ENCODE measurements around the gene SPTY2D1. TPM values are rescaled to one million over a fixed set of nuclear protein-coding genes. Genes with fewer than 3 reads are reported as not detected.
"Not testable (repeated sequence)": the region's sequence is repeated elsewhere in the genome, so short reads cannot be mapped to it uniquely, and the experiment has no call there.

SPTY2D1 gene
- total RNA-seq, result 10 to 100 TPM in 3 of 4 donors, 1 to 10 TPM in 1; 8.2 to 18.4 (median 16.4) TPM

DNA sequence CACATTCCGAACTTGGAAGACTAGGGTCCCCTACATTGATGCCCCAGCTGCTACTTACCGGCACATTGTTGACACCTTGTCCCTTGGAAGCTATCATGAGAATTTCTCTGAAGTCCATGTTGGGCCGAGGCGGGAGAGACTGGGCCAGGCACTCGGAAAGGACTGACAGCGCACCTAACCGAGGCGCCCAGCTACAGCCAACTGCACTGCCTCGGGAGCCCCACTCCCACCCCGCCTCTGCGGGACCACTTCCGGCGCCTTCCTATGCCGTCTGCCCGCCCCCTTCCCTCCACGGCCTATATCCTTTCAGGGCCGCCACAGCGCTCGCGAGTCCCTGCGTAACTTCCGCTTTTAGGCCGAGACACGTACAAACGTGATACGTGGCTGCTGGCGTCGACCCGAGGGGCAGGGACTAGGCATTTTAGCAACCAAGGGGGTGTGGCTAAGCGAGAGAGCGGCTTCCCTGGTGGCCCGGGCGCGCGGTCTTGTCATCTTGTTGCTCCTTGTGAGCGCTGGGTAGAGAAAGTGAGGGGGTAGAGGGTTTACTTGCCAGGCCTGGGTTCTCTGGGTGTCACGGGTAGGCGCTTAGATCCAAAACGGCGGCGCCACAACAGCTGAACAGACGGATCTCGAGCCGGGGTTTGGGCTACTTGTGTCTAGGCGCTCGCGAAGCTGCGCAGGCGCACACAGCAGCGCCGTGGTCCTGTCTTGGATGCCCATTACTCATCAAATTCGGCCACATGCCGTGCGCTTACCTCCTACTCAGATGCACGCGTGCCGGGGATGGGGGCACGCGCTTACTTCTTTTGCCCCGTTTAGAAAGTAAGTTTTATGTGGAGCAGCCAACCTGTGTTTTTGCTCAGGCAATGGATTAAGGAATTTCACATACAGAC is at the start of gene SPTY2D1:
SPTY2D1 (minus strand) TSS at position 203 of the 893 bp plus-strand sequence; CDS start at position 118, 85 bp downstream.
- in situ Hi-C loops (cut with MboI; ENCODE audit: low pct_ligation_motif_present in 1 of 4, low pct_unique_long_range_greater_than_20kb in 1 of 4, low sequenced_read_pairs in 3 of 4) (loop anchor here in 3 of 4 donors (5.0 to 25.0 kb wide), 4 partner anchors 68 to 310 kb away; partner anchors contain the start of genes GTF2H1 (in 1 of the 3), HPS5 (in 1 of the 3) and TSG101 (in 1 of the 3)), intact Hi-C loops (cut with DNase I; ENCODE audit: low total_unique reads) (loop anchor here (2.0 kb wide), 1 partner anchor 46 kb away; the partner anchor contains the start of gene UEVLD)
- Histone ChIP-seq H3K4me3 (peak within 1 kb of the TSS; percentile 78 to 99 (median 83)), H3K36me3 (no peaks in the 10 kb centered on the region), H3K27me3 (no peaks in the 10 kb centered on the region), H3K27ac (peak within 1 kb of the TSS; percentile 87 to 93 (median 92)), H3K4me1 (peaks cover 7 to 30% (median 15%) of the 10 kb centered on the region in 4 donors), H3K9me3 (no peaks in the 10 kb centered on the region)
- peak; percentile 99 for DNase-seq
- TF ChIP-seq CTCF (IDR thresholded peaks at IDR 0.05), result no peak
- peak; percentile 94 to 96 (median 94) for TF ChIP-seq POLR2AphosphoS5 (IDR thresholded peaks at IDR 0.05)
- TF ChIP-seq POLR2A (IDR thresholded peaks at IDR 0.05), result peak; percentile 96
- no peak for TF ChIP-seq EP300 (IDR thresholded peaks at IDR 0.05; ENCODE audit: low read depth)
- WGBS, 2 donors (ENCODE audit: low coverage in 1 of 2), result 0% methylated on average over 60 of the region's 60 CpGs; no CpG with 5 or more reads in 1 of the 2 donors

GRCh38 chr11:18682466-18682865 is 48.3 kb upstream of the SPTY2D1 start:
- intact Hi-C loops (cut with DNase I; ENCODE audit: low total_unique reads), result no loop called here
- 92 to 95% methylated on average over 2 to 3 of the region's 3 CpGs for WGBS, 2 donors (ENCODE audit: low coverage in 1 of 2)

GRCh38 chr11:18681949-18682348 is 47.8 kb upstream of the SPTY2D1 start:
- H3K4me3 ChIP-seq; H3K4me1 ChIP-seq; H3K27me3 ChIP-seq; DNase-seq; H3K9me3 ChIP-seq; H3K27ac ChIP-seq; H3K36me3 ChIP-seq; intact Hi-C loops (cut with DNase I; ENCODE audit: low total_unique reads); in situ Hi-C loops (cut with MboI; ENCODE audit: low pct_ligation_motif_present in 1 of 4, low pct_unique_long_range_greater_than_20kb in 1 of 4, low sequenced_read_pairs in 3 of 4): not testable (repeated sequence)
- WGBS, 2 donors (ENCODE audit: low coverage in 1 of 2), result 91% methylated on average over 1 of the region's 1 CpG; no CpG with 5 or more reads in 1 of the 2 donors

More at GRCh38 chr11:18682466-18682865, 48.3 kb upstream of the SPTY2D1 start:
- no peaks in the 10 kb centered on the region for H3K27me3 ChIP-seq
- no peak for DNase-seq
- H3K9me3 ChIP-seq, result no peaks in the 10 kb centered on the region
- no peaks in the 10 kb centered on the region for H3K4me1 ChIP-seq
- no peak overlapping the region for H3K4me3 ChIP-seq
- in situ Hi-C loops (cut with MboI; ENCODE audit: low pct_ligation_motif_present in 1 of 4, low pct_unique_long_range_greater_than_20kb in 1 of 4, low sequenced_read_pairs in 3 of 4), result no loop called here
- no peak overlapping the region for H3K27ac ChIP-seq
- no peak for TF ChIP-seq CTCF (IDR thresholded peaks at IDR 0.05)
- TF ChIP-seq POLR2AphosphoS5 (IDR thresholded peaks at IDR 0.05), result no peak
- no peak for TF ChIP-seq POLR2A (IDR thresholded peaks at IDR 0.05)
- TF ChIP-seq EP300 (IDR thresholded peaks at IDR 0.05; ENCODE audit: low read depth), result no peak
- H3K36me3 ChIP-seq, result no peaks in the 10 kb centered on the region

DNA sequence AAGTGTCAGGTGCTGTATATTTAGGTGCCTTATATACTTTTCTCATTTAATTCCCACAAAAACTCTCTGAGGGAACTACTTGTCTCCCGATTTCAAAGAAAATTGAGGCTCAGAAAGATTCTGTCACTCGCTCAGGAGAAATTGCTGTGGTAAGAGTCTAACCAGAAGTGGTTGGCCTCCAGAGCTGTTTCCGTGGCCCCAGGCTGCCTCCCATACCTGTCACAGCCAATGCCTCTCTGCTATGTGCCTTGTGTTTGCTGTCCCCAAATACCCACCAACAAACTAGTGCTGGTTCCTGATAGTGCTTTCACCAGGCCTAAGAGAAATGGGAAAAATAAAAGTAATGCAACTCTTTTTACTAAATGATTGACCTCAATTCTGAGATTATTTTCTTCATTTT is 43.4 kb upstream of the SPTY2D1 start:
- H3K4me1 ChIP-seq, result no peaks in the 10 kb centered on the region
- H3K9me3 ChIP-seq, result no peaks in the 10 kb centered on the region
- 89% methylated on average over 3 of the region's 3 CpGs; no CpG with 5 or more reads in 1 of the 2 donors for WGBS, 2 donors (ENCODE audit: low coverage in 1 of 2)
- TF ChIP-seq EP300 (IDR thresholded peaks at IDR 0.05; ENCODE audit: low read depth), result no peak
- no peak for TF ChIP-seq POLR2A (IDR thresholded peaks at IDR 0.05)
- no peak for TF ChIP-seq POLR2AphosphoS5 (IDR thresholded peaks at IDR 0.05)
- DNase-seq, result no peak
- H3K27ac ChIP-seq, result no peak overlapping the region
- H3K27me3 ChIP-seq, result no peaks in the 10 kb centered on the region
- no peaks in the 10 kb centered on the region for H3K36me3 ChIP-seq
- intact Hi-C loops (cut with DNase I; ENCODE audit: low total_unique reads), result no loop called here
- no peak overlapping the region for H3K4me3 ChIP-seq
- in situ Hi-C loops (cut with MboI; ENCODE audit: low pct_ligation_motif_present in 1 of 4, low pct_unique_long_range_greater_than_20kb in 1 of 4, low sequenced_read_pairs in 3 of 4), result no loop called here

DNA sequence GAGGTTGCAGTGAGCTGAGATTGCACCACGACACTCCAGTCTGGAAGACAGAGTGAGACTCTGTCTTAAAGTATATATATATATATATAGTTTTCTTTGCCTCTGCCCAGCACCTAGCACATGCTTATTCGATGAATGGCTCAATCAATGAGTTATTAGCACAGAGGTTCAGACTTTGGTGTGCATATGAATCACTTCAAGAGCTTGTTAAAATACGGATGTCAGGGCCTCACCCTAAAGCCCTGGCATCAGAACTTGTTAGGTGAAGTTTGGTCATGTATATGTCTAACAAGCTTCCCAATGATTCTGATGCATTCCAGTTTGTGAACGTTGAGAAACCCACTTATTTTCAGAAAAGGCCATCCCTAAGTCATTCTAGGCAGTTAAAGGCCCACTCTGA is 42.7 kb upstream of the SPTY2D1 start:
- H3K4me3 ChIP-seq, result no peak overlapping the region
- WGBS, 2 donors (ENCODE audit: low coverage in 1 of 2), result 59 to 86% methylated on average over 1 to 4 of the region's 4 CpGs
- TF ChIP-seq EP300 (IDR thresholded peaks at IDR 0.05; ENCODE audit: low read depth), result no peak
- no peak for TF ChIP-seq POLR2AphosphoS5 (IDR thresholded peaks at IDR 0.05)
- no peak for TF ChIP-seq CTCF (IDR thresholded peaks at IDR 0.05)
- no peak for TF ChIP-seq POLR2A (IDR thresholded peaks at IDR 0.05)
- no peaks in the 10 kb centered on the region for H3K27me3 ChIP-seq
- in situ Hi-C loops (cut with MboI; ENCODE audit: low pct_ligation_motif_present in 1 of 4, low pct_unique_long_range_greater_than_20kb in 1 of 4, low sequenced_read_pairs in 3 of 4) (no loop called here), intact Hi-C loops (cut with DNase I; ENCODE audit: low total_unique reads) (no loop called here)
- H3K4me1 ChIP-seq, result no peaks in the 10 kb centered on the region
- no peak for DNase-seq
- H3K36me3 ChIP-seq, result no peaks in the 10 kb centered on the region
- no peaks in the 10 kb centered on the region for H3K9me3 ChIP-seq
- H3K27ac ChIP-seq, result no peak overlapping the region

- H3K4me3 ChIP-seq; H3K9me3 ChIP-seq; intact Hi-C loops (cut with DNase I; ENCODE audit: low total_unique reads); in situ Hi-C loops (cut with MboI; ENCODE audit: low pct_ligation_motif_present in 1 of 4, low pct_unique_long_range_greater_than_20kb in 1 of 4, low sequenced_read_pairs in 3 of 4); H3K4me1 ChIP-seq; DNase-seq; H3K36me3 ChIP-seq; H3K27ac ChIP-seq; H3K27me3 ChIP-seq: not testable (repeated sequence)
- 56 to 70% methylated on average over 7 of the region's 7 CpGs for WGBS, 2 donors (ENCODE audit: low coverage in 1 of 2)
Measured at GRCh38 chr11:18672209-18672608, 38.1 kb upstream of the SPTY2D1 start.
